Effector memory CD8-positive, alpha-beta T cell (primary cell): ENCODE data around the gene THYN1.
"Not testable (repeated sequence)": the region's sequence is repeated elsewhere in the genome, so short reads cannot be mapped to it uniquely, and the experiment has no call there.

Source experiments
- ATAC-seq: fragments of 150-1000 bp; cut with Tn5 transposase; replicated peaks from 2 replicates; pipeline ENCODE4 v1.10.0; 2021; ENCODE audit warnings: mild to moderate bottlenecking, moderate library complexity
- DNase-seq, 3 experiments: peaks; one replicate each; pipeline ENCODE4 v3.0.0; 2021
- H3K27ac Mint-ChIP-seq, 2 donors: one replicate each; pipeline ENCODE4 v1.8.0; 2022; ENCODE audit warnings: mild to moderate bottlenecking in 2 of 2, mixed read lengths in 2 of 2, moderate library complexity in 2 of 2
- H3K27me3 Mint-ChIP-seq, 2 donors: one replicate each; pipeline ENCODE4 v1.8.0; 2022; ENCODE audit warnings: mixed read lengths in 2 of 2
- H3K36me3 Mint-ChIP-seq: one replicate; pipeline ENCODE4 v1.8.0; 2022; ENCODE audit warnings: mild to moderate bottlenecking, moderate library complexity, mixed read lengths; ENCODE audit not compliant: insufficient read depth
- H3K4me1 Mint-ChIP-seq, 2 donors: one replicate each; pipeline ENCODE4 v1.8.0; 2022; ENCODE audit warnings: low read depth in 2 of 2, mixed read lengths in 2 of 2
- H3K4me3 Mint-ChIP-seq, 2 donors: one replicate each; pipeline ENCODE4 v1.8.0; 2022; ENCODE audit warnings: mild to moderate bottlenecking in 2 of 2, mixed read lengths in 2 of 2, moderate library complexity in 2 of 2
- H3K9me3 Mint-ChIP-seq, 2 donors: one replicate each; pipeline ENCODE4 v1.8.0; 2022; ENCODE audit warnings: mixed read lengths in 2 of 2

THYN1 gene

GRCh38 chr11:134267966-134268365 lies 14.8 kb upstream of the THYN1 start:
- peak overlapping the region in 1 of 2 donors; percentile 7 for H3K27ac Mint-ChIP-seq

GRCh38 chr11:134267461-134267860 lies 14.3 kb upstream of the THYN1 start:
- peaks cover 0 to 12% of the 10 kb centered on the region in 2 donors for H3K27me3 Mint-ChIP-seq
- DNase-seq (no peak), ATAC-seq (no peak)
- no peak overlapping the region for H3K27ac Mint-ChIP-seq
- H3K36me3 Mint-ChIP-seq = peaks cover 14% of the 10 kb centered on the region
- H3K4me3 Mint-ChIP-seq = no peak overlapping the region
- H3K9me3 Mint-ChIP-seq = no peaks in the 10 kb centered on the region
- H3K4me1 Mint-ChIP-seq = peaks cover 19 to 21% of the 10 kb centered on the region in 2 donors

More at GRCh38 chr11:134267966-134268365, 14.8 kb upstream of the THYN1 start:
- Mint-ChIP-seq H3K36me3 (peaks cover 14% of the 10 kb centered on the region), H3K4me1 (peaks cover 21% of the 10 kb centered on the region in 2 donors), H3K4me3 (no peak overlapping the region), H3K9me3 (no peaks in the 10 kb centered on the region), H3K27me3 (peaks cover 0 to 17% of the 10 kb centered on the region in 2 donors)
- ATAC-seq (no peak), DNase-seq (no peak)

- DNase-seq = no peak
- peak overlapping the region in 1 of 2 donors; percentile 19 for H3K27ac Mint-ChIP-seq
- ATAC-seq = no peak
- peaks cover 21 to 23% of the 10 kb centered on the region in 2 donors for H3K4me1 Mint-ChIP-seq
- H3K9me3 Mint-ChIP-seq = no peaks in the 10 kb centered on the region
- H3K36me3 Mint-ChIP-seq = peaks cover 18% of the 10 kb centered on the region
- no peak overlapping the region for H3K4me3 Mint-ChIP-seq
- peaks cover 0 to 8% of the 10 kb centered on the region in 2 donors for H3K27me3 Mint-ChIP-seq
Observed at GRCh38 chr11:134266841-134267251, 13.7 kb upstream of the THYN1 start.

GRCh38 chr11:134266440-134266839 lies 13.3 kb upstream of the THYN1 start:
- Mint-ChIP-seq H3K4me1 (peaks cover 22 to 24% of the 10 kb centered on the region in 2 donors), H3K4me3 (no peak overlapping the region), H3K36me3 (peaks cover 22% of the 10 kb centered on the region), H3K9me3 (no peaks in the 10 kb centered on the region), H3K27me3 (peaks cover 0 to 4% of the 10 kb centered on the region in 2 donors), H3K27ac (peak overlapping the region in 1 of 2 donors; percentile 19)
- DNase-seq (no peak), ATAC-seq (no peak)

- Mint-ChIP-seq H3K4me1 (peaks cover 11 to 14% of the 10 kb centered on the region in 2 donors), H3K27me3 (no peaks in the 10 kb centered on the region), H3K4me3 (no peak overlapping the region), H3K36me3 (peaks cover 18% of the 10 kb centered on the region), H3K27ac (peak overlapping the region in 1 of 2 donors; percentile 49), H3K9me3 (no peaks in the 10 kb centered on the region)
- DNase-seq = no peak
- no peak for ATAC-seq
Observed at GRCh38 chr11:134264966-134265764, 12.0 kb upstream of the THYN1 start.

GRCh38 chr11:134261626-134262488 lies 8.7 kb upstream of the THYN1 start:
- Mint-ChIP-seq H3K36me3 (peaks cover 21% of the 10 kb centered on the region), H3K27ac (peak overlapping the region in 1 of 2 donors; percentile 16), H3K4me1 (peaks cover 3 to 7% of the 10 kb centered on the region in 2 donors), H3K4me3 (no peak overlapping the region), H3K27me3 (no peaks in the 10 kb centered on the region), H3K9me3 (no peaks in the 10 kb centered on the region)
- ATAC-seq (peak; percentile 63), DNase-seq (peak; percentile 14 to 23 (median 22))

- DNase-seq (no peak), ATAC-seq (no peak)
- Mint-ChIP-seq H3K36me3 (peaks cover 26% of the 10 kb centered on the region), H3K4me3 (no peak overlapping the region), H3K27me3 (no peaks in the 10 kb centered on the region), H3K9me3 (no peaks in the 10 kb centered on the region), H3K4me1 (peaks cover 4 to 7% of the 10 kb centered on the region in 2 donors), H3K27ac (no peak overlapping the region)
Observed at GRCh38 chr11:134260983-134261382, 7.8 kb upstream of the THYN1 start.

- Mint-ChIP-seq H3K36me3 (peaks cover 26% of the 10 kb centered on the region), H3K4me3 (no peak overlapping the region), H3K27me3 (no peaks in the 10 kb centered on the region), H3K27ac (no peak overlapping the region), H3K9me3 (no peaks in the 10 kb centered on the region), H3K4me1 (peaks cover 8 to 9% of the 10 kb centered on the region in 2 donors)
- ATAC-seq (no peak), DNase-seq (no peak)
Observed at GRCh38 chr11:134260503-134260902, 7.4 kb upstream of the THYN1 start.

GRCh38 chr11:134258577-134258976 lies 5.4 kb upstream of the THYN1 start:
- no peak for DNase-seq
- no peak for ATAC-seq
- no peaks in the 10 kb centered on the region for H3K27me3 Mint-ChIP-seq
- H3K9me3 Mint-ChIP-seq = no peaks in the 10 kb centered on the region
- H3K27ac Mint-ChIP-seq = no peak overlapping the region
- peaks cover 14 to 24% of the 10 kb centered on the region in 2 donors for H3K4me1 Mint-ChIP-seq
- no peak overlapping the region for H3K4me3 Mint-ChIP-seq
- H3K36me3 Mint-ChIP-seq = peaks cover 19% of the 10 kb centered on the region

- Mint-ChIP-seq H3K36me3 (peaks cover 16% of the 10 kb centered on the region), H3K27ac (no peak overlapping the region), H3K27me3 (no peaks in the 10 kb centered on the region)
Observed at GRCh38 chr11:134257101-134257500, 3.9 kb upstream of the THYN1 start.

GRCh38 chr11:134255184-134255561 lies 2.0 kb upstream of the THYN1 start:
- Mint-ChIP-seq H3K4me1 (peaks cover 21 to 39% of the 10 kb centered on the region in 2 donors), H3K4me3 (peak overlapping the region in 1 of 2 donors; percentile 99)
- not testable (repeated sequence) for DNase-seq, H3K36me3 Mint-ChIP-seq, ATAC-seq, H3K27ac Mint-ChIP-seq, H3K9me3 Mint-ChIP-seq, H3K27me3 Mint-ChIP-seq

More at GRCh38 chr11:134257101-134257500, 3.9 kb upstream of the THYN1 start:
- Mint-ChIP-seq H3K4me1 (peaks cover 23 to 34% of the 10 kb centered on the region in 2 donors), H3K9me3 (no peaks in the 10 kb centered on the region), H3K4me3 (no peak overlapping the region)
- ATAC-seq (no peak), DNase-seq (no peak)

- H3K4me1 Mint-ChIP-seq = peaks cover 21 to 39% of the 10 kb centered on the region in 2 donors
- ATAC-seq = no peak
Observed at GRCh38 chr11:134254433-134255183, 1.5 kb upstream of the THYN1 start.

More at GRCh38 chr11:134254433-134255183, 1.5 kb upstream of the THYN1 start:
- peaks cover 9% of the 10 kb centered on the region for H3K36me3 Mint-ChIP-seq
- peak overlapping the region; percentile 84 to 95 for H3K27ac Mint-ChIP-seq
- peak overlapping the region; percentile 94 to 99 for H3K4me3 Mint-ChIP-seq
- no peak for DNase-seq
- H3K9me3 Mint-ChIP-seq = no peaks in the 10 kb centered on the region
- no peaks in the 10 kb centered on the region for H3K27me3 Mint-ChIP-seq
